Activated CD8-positive, alpha-beta memory T cell treated with anti-CD3 and anti-CD28 coated beads, Interleukin-2, amount 10 ng/mL, durations not matched to agents 7 days and 5 days (primary cell): ENCODE measurements around the gene CCDC71. TPM values are rescaled to one million over a fixed set of nuclear protein-coding genes. Genes with fewer than 3 reads are reported as not detected.

Experiments used
- ATAC-seq: fragments of 150-1000 bp; cut with Tn5 transposase; one replicate; pipeline ENCODE4 v1.10.0; 2021; ENCODE audit warnings: moderate library complexity
- CTCF ChIA-PET: fragments of 350-600 bp; sonication (Branson Sonifier 250); formaldehyde crosslinking; loops from one replicate; lab custom pipeline; 2021; ENCODE audit warnings: antibody characterized with exemption; lab: Charles Lee
- DNase-seq: peaks from one replicate; pipeline ENCODE4 v3.0.0-alpha.2; 2020
- H3K27ac Mint-ChIP-seq: one replicate; pipeline ENCODE4 v1.8.0; 2021; ENCODE audit warnings: mild to moderate bottlenecking, mixed read lengths
- H3K27me3 Mint-ChIP-seq: one replicate; pipeline ENCODE4 v1.8.0; 2021; ENCODE audit warnings: mixed read lengths
- H3K36me3 Mint-ChIP-seq: one replicate; pipeline ENCODE4 v1.8.0; 2021; ENCODE audit warnings: mild to moderate bottlenecking, mixed read lengths
- H3K4me1 Mint-ChIP-seq: one replicate; pipeline ENCODE4 v1.8.0; 2021; ENCODE audit warnings: mixed read lengths
- H3K4me3 Mint-ChIP-seq: one replicate; pipeline ENCODE4 v1.8.0; 2021; ENCODE audit warnings: mild to moderate bottlenecking, moderate library complexity, mixed read lengths
- H3K9me3 Mint-ChIP-seq: one replicate; pipeline ENCODE4 v1.8.0; 2022; ENCODE audit warnings: low read depth, mixed read lengths
- total RNA-seq, 2 experiments: library from RNA; stranded (reverse); gene quantifications; one replicate each; pipeline ENCODE4 v1.2.3, GENCODE V29; 2021

Gene CCDC71
- total RNA-seq, 2 experiments from 2014 or later, result 23.5 to 23.7 TPM

DNA sequence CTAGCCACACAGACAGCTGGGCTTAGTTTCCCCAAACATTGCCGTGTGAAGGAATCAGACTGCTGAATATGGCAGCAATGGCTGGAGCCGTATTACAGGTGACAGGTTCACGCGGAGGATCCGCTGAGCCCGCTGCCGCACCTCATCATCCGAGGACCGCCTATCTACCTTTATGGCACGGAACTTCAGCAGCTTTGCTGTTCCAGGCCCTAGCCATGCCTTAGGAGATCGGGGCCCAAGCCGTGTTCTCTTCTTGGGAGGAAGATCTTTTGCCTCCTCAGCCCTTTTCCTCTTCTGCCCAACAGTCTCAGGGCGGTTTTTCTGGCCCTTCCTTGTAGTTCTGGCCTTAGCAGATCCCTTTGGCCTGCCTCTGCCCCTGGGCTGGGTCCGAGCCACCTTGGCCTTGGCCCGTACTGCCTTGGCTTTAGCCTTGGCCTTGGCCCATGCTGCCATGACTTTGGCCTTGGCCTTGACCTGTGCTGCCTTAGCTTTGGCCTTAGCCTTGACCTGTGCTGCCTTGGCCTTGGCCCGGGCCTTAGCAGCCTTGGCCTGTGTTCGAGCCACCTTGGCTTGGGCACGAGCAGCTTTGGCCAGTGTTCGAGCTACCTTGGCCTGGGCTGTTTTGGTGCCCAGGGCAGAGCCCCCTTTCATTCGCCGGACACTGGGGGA, 3.2 kb downstream of the CCDC71 start:
- no peak for ATAC-seq
- no peak overlapping the region for H3K4me3 Mint-ChIP-seq
- CTCF ChIA-PET, result interaction anchor here (2.1 kb wide), 1 partner anchor 8 kb away, joined by 9 read pairs; the partner anchor contains the start of gene KLHDC8B
- no peaks in the 10 kb centered on the region for H3K9me3 Mint-ChIP-seq
- H3K36me3 Mint-ChIP-seq, result peaks cover 18% of the 10 kb centered on the region
- H3K27me3 Mint-ChIP-seq, result no peaks in the 10 kb centered on the region
- peaks cover 48% of the 10 kb centered on the region for H3K4me1 Mint-ChIP-seq
- no peak for DNase-seq
- no peak overlapping the region for H3K27ac Mint-ChIP-seq

DNA sequence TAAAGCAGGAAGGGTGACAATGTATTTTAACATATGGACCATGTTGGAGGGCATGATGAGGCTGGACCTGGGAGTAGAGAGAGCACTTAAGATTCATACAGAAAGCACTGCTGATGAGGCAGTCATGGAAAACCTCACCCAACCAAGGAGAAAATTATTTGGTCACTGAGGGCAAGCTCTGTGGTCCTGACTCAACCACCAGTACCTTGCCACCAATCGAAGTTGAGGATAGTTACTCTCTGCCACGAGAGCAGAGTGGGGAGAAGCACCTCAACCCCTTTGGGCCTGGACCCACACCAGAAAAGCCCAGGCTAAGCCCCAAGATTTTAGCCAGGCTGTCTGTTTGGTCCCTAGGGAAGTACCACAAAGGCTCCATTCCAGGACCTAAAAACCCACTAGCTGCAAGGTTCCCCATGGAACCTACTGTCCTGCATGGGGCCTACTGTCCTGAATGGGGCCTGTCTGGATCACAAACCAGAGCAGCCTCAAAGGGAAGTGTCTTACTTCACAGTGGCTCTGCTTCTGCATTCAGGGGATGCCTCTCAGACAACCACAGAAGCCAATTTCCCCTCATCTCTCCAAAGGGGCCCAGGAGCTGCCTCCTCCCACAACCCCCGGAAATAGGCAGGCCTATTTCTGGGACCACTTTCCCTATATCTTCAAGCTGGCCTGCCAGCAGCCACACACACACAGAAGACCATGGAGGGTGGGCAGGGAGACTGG, 4.2 kb downstream of the CCDC71 start:
- DNase-seq, result no peak
- H3K36me3 Mint-ChIP-seq, result peaks cover 18% of the 10 kb centered on the region
- peak overlapping the region; percentile 57 for H3K27ac Mint-ChIP-seq
- no peak overlapping the region for H3K4me3 Mint-ChIP-seq
- H3K4me1 Mint-ChIP-seq, result peaks cover 48% of the 10 kb centered on the region
- no peaks in the 10 kb centered on the region for H3K9me3 Mint-ChIP-seq
- CTCF ChIA-PET, result interaction anchor here (0.9 to 2.1 kb wide), 3 partner anchors 9 to 174 kb away, joined by 3 to 9 read pairs (median 3); partner anchors contain the start of gene KLHDC8B
- H3K27me3 Mint-ChIP-seq, result no peaks in the 10 kb centered on the region
- no peak for ATAC-seq

GRCh38 chr3:49161197-49161596, 4.9 kb downstream of the CCDC71 start:
- no peak for DNase-seq
- no peak for ATAC-seq
- Mint-ChIP-seq H3K36me3 (peaks cover 18% of the 10 kb centered on the region), H3K27ac (no peak overlapping the region), H3K9me3 (no peaks in the 10 kb centered on the region), H3K4me1 (peaks cover 42% of the 10 kb centered on the region), H3K27me3 (no peaks in the 10 kb centered on the region), H3K4me3 (no peak overlapping the region)
- CTCF ChIA-PET, result interaction anchor here (0.9 to 2.1 kb wide), 3 partner anchors 10 to 173 kb away, joined by 3 to 9 read pairs (median 3); partner anchors contain the start of gene KLHDC8B

GRCh38 chr3:49158792-49159191, 7.3 kb downstream of the CCDC71 start:
- ATAC-seq (no peak), DNase-seq (no peak)
- no peak overlapping the region for H3K27ac Mint-ChIP-seq
- CTCF ChIA-PET, result interaction anchor here (0.6 to 4.9 kb wide), 9 partner anchors 12 to 340 kb away, joined by 3 to 28 read pairs (median 3); partner anchors contain the start of genes KLHDC8B, P4HTM, QRICH1 and USP19
- peaks cover 11% of the 10 kb centered on the region for H3K36me3 Mint-ChIP-seq
- no peak overlapping the region for H3K4me3 Mint-ChIP-seq
- H3K4me1 Mint-ChIP-seq, result peaks cover 25% of the 10 kb centered on the region
- H3K9me3 Mint-ChIP-seq, result no peaks in the 10 kb centered on the region
- H3K27me3 Mint-ChIP-seq, result no peaks in the 10 kb centered on the region

DNA sequence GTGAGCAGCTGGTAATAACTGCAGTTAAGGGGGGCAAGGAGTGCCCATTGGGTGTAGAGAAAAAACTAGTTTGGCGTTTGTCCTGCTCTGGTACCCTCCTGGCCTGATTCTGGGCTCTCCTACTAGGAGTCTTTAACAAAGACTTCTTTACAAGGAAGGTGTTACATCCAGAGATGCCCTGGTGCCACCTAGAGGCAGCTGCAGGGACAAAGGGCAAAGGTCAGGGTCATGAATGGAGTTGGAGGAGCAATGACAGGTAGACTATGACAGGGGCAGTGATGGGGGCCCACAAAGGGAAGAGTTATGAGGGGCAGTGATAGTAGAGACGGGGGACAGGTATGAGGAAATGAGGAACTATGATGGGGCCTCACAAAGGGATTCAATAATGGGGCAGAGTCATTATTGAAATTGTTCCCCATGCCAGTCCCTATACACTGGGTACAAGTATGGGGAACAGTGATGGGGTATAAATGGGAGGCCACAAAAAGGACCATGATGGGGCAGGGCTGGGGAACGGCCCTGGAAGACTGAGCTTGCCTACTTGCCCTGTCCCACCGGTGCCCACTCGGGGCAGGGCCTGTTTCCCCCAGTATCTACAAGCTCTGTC, 7.9 kb downstream of the CCDC71 start:
- ATAC-seq, result peak; percentile 80
- H3K36me3 Mint-ChIP-seq, result peaks cover 7% of the 10 kb centered on the region
- H3K27ac Mint-ChIP-seq, result no peak overlapping the region
- H3K4me1 Mint-ChIP-seq, result peaks cover 20% of the 10 kb centered on the region
- H3K27me3 Mint-ChIP-seq, result no peaks in the 10 kb centered on the region
- no peak overlapping the region for H3K4me3 Mint-ChIP-seq
- H3K9me3 Mint-ChIP-seq, result no peaks in the 10 kb centered on the region
- DNase-seq, result peak; percentile 82
- CTCF ChIA-PET, result interaction anchor here (0.6 to 4.9 kb wide), 12 partner anchors 12 to 340 kb away, joined by 3 to 28 read pairs (median 4); partner anchors contain the start of genes KLHDC8B, P4HTM, QRICH1 and USP19

DNA sequence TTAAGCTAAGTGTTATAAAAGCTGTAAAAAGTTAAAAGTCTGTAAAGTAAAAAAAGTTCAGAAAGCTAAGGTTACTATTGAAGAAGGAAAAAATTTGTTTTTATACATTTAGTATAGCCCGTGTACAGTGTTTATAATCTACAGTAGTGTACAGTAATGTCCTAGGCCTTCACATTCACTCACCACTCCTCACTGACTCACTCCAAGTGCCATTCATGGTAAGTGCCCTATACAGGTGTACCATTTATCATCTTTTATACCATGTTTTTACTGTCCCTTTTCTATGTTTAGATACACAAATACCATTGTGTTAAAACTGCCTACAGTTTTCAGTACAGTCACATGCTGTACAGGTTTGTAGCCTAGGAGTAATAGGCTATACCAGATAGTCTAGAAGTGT, 8.8 kb downstream of the CCDC71 start:
- Mint-ChIP-seq H3K4me3 (no peak overlapping the region), H3K4me1 (peaks cover 13% of the 10 kb centered on the region), H3K27ac (no peak overlapping the region), H3K27me3 (no peaks in the 10 kb centered on the region), H3K36me3 (peaks cover 4% of the 10 kb centered on the region), H3K9me3 (no peaks in the 10 kb centered on the region)
- no peak for DNase-seq
- CTCF ChIA-PET, result interaction anchor here (0.6 to 4.9 kb wide), 8 partner anchors 13 to 292 kb away, joined by 3 to 28 read pairs (median 4); partner anchors contain the start of genes KLHDC8B, QRICH1 and WDR6
- no peak for ATAC-seq

DNA sequence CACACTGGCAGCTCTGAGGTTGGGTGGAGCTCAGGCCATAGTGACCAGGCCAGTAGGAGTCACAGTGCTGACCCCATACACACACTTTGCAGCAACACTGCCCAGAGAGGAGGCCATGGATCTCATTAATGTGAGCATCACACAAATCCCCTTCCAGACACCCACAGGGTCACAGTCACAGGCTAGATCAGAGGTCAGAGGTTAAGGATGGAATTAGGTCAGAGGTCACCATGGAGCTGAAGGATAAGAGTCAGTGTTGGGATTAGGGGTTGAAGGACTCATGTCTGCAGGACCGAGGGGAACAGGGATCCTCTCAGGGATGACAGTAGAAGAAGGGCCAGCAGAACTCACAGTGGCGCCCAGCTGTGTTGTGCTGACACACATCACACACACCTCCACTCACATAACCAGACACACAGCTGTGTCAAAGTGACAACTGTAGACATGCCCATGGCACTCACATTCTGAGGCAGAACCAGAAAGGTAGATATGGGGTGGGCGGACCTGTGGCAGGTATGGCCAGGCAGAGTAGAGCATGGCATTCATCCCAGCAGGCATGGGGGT, 12.7 kb downstream of the CCDC71 start:
- H3K27me3 Mint-ChIP-seq, result no peaks in the 10 kb centered on the region
- no peak overlapping the region for H3K4me3 Mint-ChIP-seq
- DNase-seq (no peak), ATAC-seq (no peak)
- peaks cover 2% of the 10 kb centered on the region for H3K4me1 Mint-ChIP-seq
- CTCF ChIA-PET, result interaction anchor here (0.9 to 1.2 kb wide), 3 partner anchors 32 to 166 kb away, joined by 3 to 4 read pairs (median 3); partner anchors contain the start of gene USP19
- no peaks in the 10 kb centered on the region for H3K36me3 Mint-ChIP-seq
- H3K27ac Mint-ChIP-seq, result no peak overlapping the region
- no peaks in the 10 kb centered on the region for H3K9me3 Mint-ChIP-seq

DNA sequence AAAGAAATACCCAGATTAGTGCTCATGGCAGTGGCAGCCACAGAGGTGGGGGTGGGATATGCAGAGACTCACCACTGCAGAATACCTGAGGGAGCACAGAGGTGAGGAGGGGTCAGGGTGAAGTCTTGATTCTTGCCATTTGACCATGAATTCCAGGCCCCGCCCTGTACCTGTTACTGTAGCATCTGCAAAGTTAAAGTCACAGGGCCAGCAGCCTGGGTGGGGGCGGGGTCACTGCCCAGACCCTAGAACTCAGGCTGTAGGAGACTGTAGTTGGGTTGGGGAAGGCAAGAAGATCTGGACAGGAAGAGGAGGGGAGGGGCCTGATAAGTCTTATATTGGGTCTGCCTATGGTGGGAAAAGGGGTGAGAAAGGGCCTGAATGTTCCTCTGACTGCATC, 14.5 kb downstream of the CCDC71 start:
- Mint-ChIP-seq H3K9me3 (no peaks in the 10 kb centered on the region), H3K4me1 (no peaks in the 10 kb centered on the region), H3K36me3 (no peaks in the 10 kb centered on the region), H3K27me3 (no peaks in the 10 kb centered on the region), H3K4me3 (no peak overlapping the region), H3K27ac (no peak overlapping the region)
- ATAC-seq (no peak), DNase-seq (no peak)
- CTCF ChIA-PET, result no interaction called here

GRCh38 chr3:49148159-49148558, 18.0 kb downstream of the CCDC71 start:
- CTCF ChIA-PET, result no interaction called here
- H3K27ac Mint-ChIP-seq, result no peak overlapping the region
- ATAC-seq (no peak), DNase-seq (no peak)
- H3K4me3 Mint-ChIP-seq, result no peak overlapping the region
- H3K27me3 Mint-ChIP-seq, result no peaks in the 10 kb centered on the region
- no peaks in the 10 kb centered on the region for H3K36me3 Mint-ChIP-seq
- H3K4me1 Mint-ChIP-seq, result no peaks in the 10 kb centered on the region
- H3K9me3 Mint-ChIP-seq, result no peaks in the 10 kb centered on the region

- Mint-ChIP-seq H3K27me3 (peaks cover 3% of the 10 kb centered on the region), H3K27ac (no peak overlapping the region), H3K36me3 (no peaks in the 10 kb centered on the region), H3K4me3 (no peak overlapping the region), H3K4me1 (peaks cover 6% of the 10 kb centered on the region), H3K9me3 (peaks cover 3% of the 10 kb centered on the region)
- CTCF ChIA-PET, result no interaction called here
- DNase-seq, result no peak
- ATAC-seq, result no peak
Observed at GRCh38 chr3:49140080-49140479, 26.1 kb downstream of the CCDC71 start.

- no peak for ATAC-seq
Observed at GRCh38 chr3:49135499-49135898, 30.6 kb downstream of the CCDC71 start.

DNA sequence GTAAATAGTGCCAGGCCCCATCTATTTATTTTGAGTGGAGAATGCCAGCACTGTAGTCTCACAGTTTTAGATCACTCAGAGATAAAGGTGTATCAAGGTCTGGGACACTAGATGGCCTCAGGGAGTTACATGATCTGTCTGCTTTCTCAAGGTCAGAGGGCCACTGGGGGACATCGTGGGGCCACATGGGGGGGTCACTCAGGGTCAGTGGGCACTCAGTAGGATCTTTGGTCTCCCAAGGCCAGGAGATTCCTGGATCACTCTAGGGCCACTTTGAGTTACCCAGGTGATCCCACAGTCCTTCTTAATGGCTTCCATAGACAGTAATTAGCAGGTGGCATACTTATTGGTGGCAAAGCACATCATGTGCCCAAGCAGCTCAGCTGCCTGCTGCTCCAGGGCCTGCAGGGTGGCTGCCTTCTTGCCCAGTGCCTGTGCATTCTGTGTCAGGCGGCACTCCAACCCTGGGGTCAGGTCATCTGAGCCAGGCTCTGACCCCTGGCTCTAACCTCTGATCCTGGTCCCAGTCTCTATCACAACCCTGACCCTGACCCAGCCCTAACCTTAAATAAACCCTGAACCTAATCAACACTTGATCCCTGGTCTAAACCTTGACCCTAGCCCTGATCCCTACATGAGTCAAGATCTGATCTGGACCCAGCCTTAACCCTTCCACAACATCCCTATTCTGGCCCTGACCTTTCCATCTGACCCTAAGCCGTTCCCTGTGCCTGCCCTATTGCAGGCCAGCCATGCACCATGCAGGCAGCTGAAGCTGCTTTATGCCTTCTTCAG, 31.5 kb downstream of the CCDC71 start:
- Mint-ChIP-seq H3K36me3 (no peaks in the 10 kb centered on the region), H3K9me3 (no peaks in the 10 kb centered on the region), H3K4me1 (no peaks in the 10 kb centered on the region), H3K27ac (no peak overlapping the region), H3K27me3 (peaks cover 3% of the 10 kb centered on the region), H3K4me3 (no peak overlapping the region)
- CTCF ChIA-PET, result interaction anchor here (0.5 kb wide), 1 partner anchor 947 kb away, joined by 3 read pairs; no protein-coding TSS in a partner anchor
- ATAC-seq (no peak), DNase-seq (no peak)

More at GRCh38 chr3:49135499-49135898, 30.6 kb downstream of the CCDC71 start:
- no peaks in the 10 kb centered on the region for H3K36me3 Mint-ChIP-seq
- H3K4me1 Mint-ChIP-seq, result no peaks in the 10 kb centered on the region
- H3K9me3 Mint-ChIP-seq, result no peaks in the 10 kb centered on the region
- DNase-seq, result no peak
- no peak overlapping the region for H3K27ac Mint-ChIP-seq
- H3K27me3 Mint-ChIP-seq, result peaks cover 6% of the 10 kb centered on the region
- CTCF ChIA-PET, result no interaction called here
- no peak overlapping the region for H3K4me3 Mint-ChIP-seq
